ENCODE data around the gene APBA1. TPM values are rescaled to one million over a fixed set of nuclear protein-coding genes. Genes with fewer than 3 reads are reported as not detected.

The APBA1 gene
- total RNA-seq, 4 donors from 2014 or later: 3.3 to 9.7 (median 5.2) TPM

GRCh38 chr9:69396759-69397158 lies 275.4 kb downstream of the APBA1 start:
- DNase-seq (ENCODE audit: extremely low spot score): no peak
- H3K36me3 ChIP-seq: no peaks in the 10 kb centered on the region
- 87% methylated on average over 2 of the region's 2 CpGs for WGBS
- peak overlapping the region in 1 of 4 donors; percentile 22 for H3K4me3 ChIP-seq
- intact Hi-C loops (cut with DNase I): no loop called here
- peaks cover 22 to 36% (median 32%) of the 10 kb centered on the region in 4 donors for H3K4me1 ChIP-seq
- no peaks in the 10 kb centered on the region for H3K9me3 ChIP-seq
- H3K27ac ChIP-seq (replicated peaks in 1 of 4): peak overlapping the region; percentile 72 to 84 (median 80)
- no peak for TF ChIP-seq POLR2AphosphoS5 (IDR thresholded peaks at IDR 0.05)
- TF ChIP-seq CTCF (IDR thresholded peaks at IDR 0.05): no peak
- no peak for TF ChIP-seq POLR2A (IDR thresholded peaks at IDR 0.05; ENCODE audit: low read depth)
- no peak for TF ChIP-seq EP300 (IDR thresholded peaks at IDR 0.05)
- H3K27me3 ChIP-seq: no peaks in the 10 kb centered on the region

DNA sequence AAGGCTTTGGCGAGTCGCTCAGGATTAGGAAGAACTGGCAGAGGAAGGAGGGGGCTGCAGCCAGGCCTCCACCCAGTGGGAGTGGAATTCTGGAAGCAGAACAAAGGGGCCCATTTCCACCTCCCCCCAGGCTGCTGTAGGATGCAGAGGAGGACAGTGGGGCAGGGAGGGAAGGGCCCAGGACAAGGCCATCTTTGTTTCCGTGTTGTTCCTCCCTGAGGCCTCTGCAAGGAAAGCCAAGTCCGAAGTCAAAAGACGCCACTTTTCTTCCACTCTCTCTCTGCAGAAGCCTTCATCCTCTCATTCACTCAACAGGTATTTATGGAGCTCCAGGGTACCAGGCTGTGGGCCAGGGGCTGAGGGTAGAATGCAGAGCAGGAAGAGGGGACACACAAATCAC lies 276.5 kb downstream of the APBA1 start:
- H3K36me3 ChIP-seq: no peaks in the 10 kb centered on the region
- peak overlapping the region; percentile 4 to 84 (median 18) for H3K27ac ChIP-seq (replicated peaks in 1 of 4)
- WGBS: 81% methylated on average over 5 of the region's 5 CpGs
- TF ChIP-seq EP300 (IDR thresholded peaks at IDR 0.05): no peak
- TF ChIP-seq CTCF (IDR thresholded peaks at IDR 0.05): no peak
- no peak for TF ChIP-seq POLR2AphosphoS5 (IDR thresholded peaks at IDR 0.05)
- TF ChIP-seq POLR2A (IDR thresholded peaks at IDR 0.05; ENCODE audit: low read depth): no peak
- DNase-seq (ENCODE audit: extremely low spot score): no peak
- peaks cover 30 to 45% (median 42%) of the 10 kb centered on the region in 4 donors for H3K4me1 ChIP-seq
- H3K27me3 ChIP-seq: no peaks in the 10 kb centered on the region
- intact Hi-C loops (cut with DNase I): no loop called here
- no peak overlapping the region for H3K4me3 ChIP-seq
- no peaks in the 10 kb centered on the region for H3K9me3 ChIP-seq

GRCh38 chr9:69393425-69393824 lies 278.7 kb downstream of the APBA1 start:
- no peak for DNase-seq (ENCODE audit: extremely low spot score)
- Histone ChIP-seq H3K4me1 (peaks cover 35 to 43% (median 40%) of the 10 kb centered on the region in 4 donors), H3K4me3 (no peak overlapping the region), H3K9me3 (no peaks in the 10 kb centered on the region), H3K36me3 (peaks cover 0 to 10% (median under 1%) of the 10 kb centered on the region in 4 donors), H3K27ac (replicated peaks in 1 of 4) (peak overlapping the region in 3 of 4 donors; percentile 56 to 74 (median 74)), H3K27me3 (no peaks in the 10 kb centered on the region)
- no peak for TF ChIP-seq POLR2A (IDR thresholded peaks at IDR 0.05; ENCODE audit: low read depth)
- no peak for TF ChIP-seq EP300 (IDR thresholded peaks at IDR 0.05)
- no peak for TF ChIP-seq POLR2AphosphoS5 (IDR thresholded peaks at IDR 0.05)
- no peak for TF ChIP-seq CTCF (IDR thresholded peaks at IDR 0.05)
- intact Hi-C loops (cut with DNase I): loop anchor here (5.0 kb wide), 1 partner anchor 66 kb away; the partner anchor contains the start of gene ENTREP1
- WGBS: 84% methylated on average over 6 of the region's 6 CpGs

DNA sequence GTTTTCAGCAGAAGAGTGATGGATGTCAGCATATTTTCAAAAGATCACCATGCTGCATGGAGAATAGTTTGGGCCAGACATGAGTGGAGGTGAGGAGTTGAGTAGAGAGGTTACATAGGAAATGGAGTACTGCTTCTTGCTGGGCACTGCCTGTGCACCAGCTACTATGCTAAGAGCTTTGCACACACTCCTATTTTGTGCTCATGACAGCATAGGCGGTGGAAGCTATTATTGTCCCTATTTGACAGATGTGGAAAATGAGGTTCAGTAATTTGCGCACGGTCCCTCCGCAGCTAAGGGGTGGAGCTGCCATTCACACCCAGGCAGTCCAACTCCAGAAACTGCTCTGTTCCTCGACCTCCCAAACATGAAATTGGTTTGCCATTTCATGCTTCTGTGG lies 279.3 kb downstream of the APBA1 start:
- no peak overlapping the region for H3K4me3 ChIP-seq
- WGBS: 82% methylated on average over 5 of the region's 5 CpGs
- H3K27me3 ChIP-seq: no peaks in the 10 kb centered on the region
- intact Hi-C loops (cut with DNase I): loop anchor here (5.0 kb wide), 1 partner anchor 66 kb away; the partner anchor contains the start of gene ENTREP1
- no peaks in the 10 kb centered on the region for H3K9me3 ChIP-seq
- no peak for TF ChIP-seq POLR2A (IDR thresholded peaks at IDR 0.05; ENCODE audit: low read depth)
- TF ChIP-seq CTCF (IDR thresholded peaks at IDR 0.05): no peak
- no peak for TF ChIP-seq POLR2AphosphoS5 (IDR thresholded peaks at IDR 0.05)
- no peak for TF ChIP-seq EP300 (IDR thresholded peaks at IDR 0.05)
- H3K4me1 ChIP-seq: peaks cover 35 to 37% (median 36%) of the 10 kb centered on the region in 4 donors
- H3K27ac ChIP-seq (replicated peaks in 1 of 4): peak overlapping the region; percentile 56 to 74 (median 72)
- DNase-seq (ENCODE audit: extremely low spot score): no peak
- H3K36me3 ChIP-seq: peaks cover 0 to 16% (median 4%) of the 10 kb centered on the region in 4 donors

DNA sequence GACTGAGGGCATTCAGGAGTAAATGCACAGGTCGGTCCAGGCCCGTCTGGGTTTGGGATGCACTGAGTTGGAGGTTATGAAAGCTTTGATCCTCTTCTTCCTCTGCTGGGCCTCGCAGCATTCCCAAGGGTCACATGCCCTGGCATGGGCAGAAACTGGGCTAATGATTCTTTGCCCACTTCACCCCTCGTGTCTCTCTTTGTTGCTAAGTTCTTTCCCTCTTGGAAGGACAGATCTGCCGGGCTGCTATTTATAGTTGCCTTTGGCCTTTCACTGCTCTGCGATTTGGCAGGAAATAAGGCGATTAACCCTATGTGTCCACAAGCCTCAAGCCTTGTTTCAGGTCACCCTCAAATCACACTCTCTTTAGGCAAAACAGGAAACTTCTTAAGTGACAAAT lies 280.2 kb downstream of the APBA1 start:
- DNase-seq (ENCODE audit: extremely low spot score): peak; percentile 81
- H3K36me3 ChIP-seq: peaks cover 0 to 25% (median 12%) of the 10 kb centered on the region in 4 donors
- WGBS: 19% methylated on average over 7 of the region's 7 CpGs
- H3K27ac ChIP-seq (replicated peaks in 1 of 4): peak overlapping the region; percentile 56 to 74 (median 72)
- H3K27me3 ChIP-seq: no peaks in the 10 kb centered on the region
- no peak for TF ChIP-seq POLR2A (IDR thresholded peaks at IDR 0.05; ENCODE audit: low read depth)
- no peak for TF ChIP-seq CTCF (IDR thresholded peaks at IDR 0.05)
- no peak for TF ChIP-seq EP300 (IDR thresholded peaks at IDR 0.05)
- TF ChIP-seq POLR2AphosphoS5 (IDR thresholded peaks at IDR 0.05): peak; percentile 38 to 44
- intact Hi-C loops (cut with DNase I): loop anchor here (5.0 kb wide), 1 partner anchor 65 kb away; the partner anchor contains the start of gene ENTREP1
- H3K4me1 ChIP-seq: peaks cover 28 to 32% (median 29%) of the 10 kb centered on the region in 4 donors
- H3K9me3 ChIP-seq: no peaks in the 10 kb centered on the region
- no peak overlapping the region for H3K4me3 ChIP-seq

Measured in esophagus muscularis mucosa (tissue), 4 donors.